Measurements from ENCODE around the gene GPRC5B. TPM values are rescaled to one million over a fixed set of nuclear protein-coding genes. Genes with fewer than 3 reads are reported as not detected.

The GPRC5B gene
- total and polyA plus RNA-seq, 4 donors, result 6.8 to 21.2 (median 9.5) TPM

DNA sequence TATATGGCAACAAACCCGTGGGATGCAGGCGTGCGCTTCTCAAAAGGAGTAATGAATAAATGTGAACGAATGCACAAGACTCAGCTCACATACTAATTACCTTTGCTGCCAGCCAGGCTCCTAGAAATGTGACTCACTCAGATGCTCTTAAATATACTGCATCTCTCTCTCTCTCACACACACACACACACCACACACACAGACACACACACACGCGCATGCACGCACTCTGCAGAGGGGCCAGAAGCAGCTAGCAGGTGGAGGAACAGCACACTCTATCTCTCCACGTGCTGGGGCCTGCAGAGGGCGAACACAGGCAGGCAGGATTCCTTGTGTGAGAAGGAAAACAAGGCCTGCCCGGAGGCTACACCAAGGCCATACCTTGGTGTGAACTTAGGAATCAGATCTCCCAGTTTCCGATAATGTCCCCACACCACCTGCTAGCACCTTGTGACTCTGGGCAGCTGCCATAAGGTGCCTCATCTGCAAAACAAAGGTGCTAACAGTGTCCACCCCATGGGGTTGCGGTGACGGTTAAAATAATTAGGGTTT is 5.3 kb downstream of the GPRC5B start:
- Histone ChIP-seq H3K4me1 (ENCODE audit: control insufficient read depth in 5 of 5, insufficient read depth in 5 of 5, low read length in 5 of 5) (peaks cover 0 to 19% (median 2%) of the 10 kb centered on the region in 5 donors), H3K9me3 (ENCODE audit: control insufficient read depth in 4 of 4, insufficient read depth in 3 of 4, low read length in 3 of 4) (no peaks in the 10 kb centered on the region), H3K36me3 (ENCODE audit: control insufficient read depth in 4 of 4, insufficient read depth in 4 of 4, low read length in 4 of 4) (peaks cover 0 to 2% (median 0%) of the 10 kb centered on the region in 4 donors), H3K27me3 (ENCODE audit: control insufficient read depth in 3 of 3, insufficient read depth in 3 of 3, low read length in 2 of 3) (no peaks in the 10 kb centered on the region), H3K9ac (ENCODE audit: insufficient read depth in 1 of 2, low read length in 2 of 2) (no peak overlapping the region), H3K27ac (ENCODE audit: low read depth in 1 of 2, low read length in 1 of 2) (peak overlapping the region in 1 of 2 donors; percentile 7), H3K4me3 (no peak overlapping the region)
- 77 to 84% methylated on average over 13 of the region's 13 CpGs for WGBS, 2 donors
- DNase-seq, result no peak
- TF ChIP-seq, protein P1, sequence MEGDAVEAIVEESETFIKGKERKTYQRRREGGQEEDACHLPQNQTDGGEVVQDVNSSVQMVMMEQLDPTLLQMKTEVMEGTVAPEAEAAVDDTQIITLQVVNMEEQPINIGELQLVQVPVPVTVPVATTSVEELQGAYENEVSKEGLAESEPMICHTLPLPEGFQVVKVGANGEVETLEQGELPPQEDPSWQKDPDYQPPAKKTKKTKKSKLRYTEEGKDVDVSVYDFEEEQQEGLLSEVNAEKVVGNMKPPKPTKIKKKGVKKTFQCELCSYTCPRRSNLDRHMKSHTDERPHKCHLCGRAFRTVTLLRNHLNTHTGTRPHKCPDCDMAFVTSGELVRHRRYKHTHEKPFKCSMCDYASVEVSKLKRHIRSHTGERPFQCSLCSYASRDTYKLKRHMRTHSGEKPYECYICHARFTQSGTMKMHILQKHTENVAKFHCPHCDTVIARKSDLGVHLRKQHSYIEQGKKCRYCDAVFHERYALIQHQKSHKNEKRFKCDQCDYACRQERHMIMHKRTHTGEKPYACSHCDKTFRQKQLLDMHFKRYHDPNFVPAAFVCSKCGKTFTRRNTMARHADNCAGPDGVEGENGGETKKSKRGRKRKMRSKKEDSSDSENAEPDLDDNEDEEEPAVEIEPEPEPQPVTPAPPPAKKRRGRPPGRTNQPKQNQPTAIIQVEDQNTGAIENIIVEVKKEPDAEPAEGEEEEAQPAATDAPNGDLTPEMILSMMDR (IDR thresholded peaks at IDR 0.05; ENCODE audit: control extremely low read depth, extremely low read depth), result no peak
- no peak for ATAC-seq (ENCODE audit: insufficient read depth, low FRiP score)

DNA sequence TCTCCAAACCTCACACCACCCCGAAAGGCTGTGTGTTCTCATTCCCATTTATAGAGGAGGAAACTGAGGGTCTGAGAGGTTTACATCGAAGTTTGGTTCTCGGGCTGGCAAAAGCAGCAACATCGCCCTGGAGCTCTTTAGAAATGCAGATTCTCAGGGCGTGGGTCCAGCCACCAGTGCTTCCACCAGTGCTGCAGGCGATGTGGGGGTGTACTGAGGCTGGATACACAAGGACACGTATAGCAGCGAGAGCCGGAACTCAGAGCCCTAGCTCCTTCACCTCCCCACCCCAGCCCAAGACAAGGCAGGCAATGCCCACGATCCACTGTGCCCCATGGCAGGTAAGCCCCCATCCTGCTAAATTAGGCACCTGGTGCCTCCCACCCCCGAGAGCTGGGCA is 5.9 kb downstream of the GPRC5B start:
- Histone ChIP-seq H3K36me3 (ENCODE audit: control insufficient read depth in 4 of 4, insufficient read depth in 4 of 4, low read length in 4 of 4) (peaks cover 0 to 2% (median 0%) of the 10 kb centered on the region in 4 donors), H3K9me3 (ENCODE audit: control insufficient read depth in 4 of 4, insufficient read depth in 3 of 4, low read length in 3 of 4) (no peaks in the 10 kb centered on the region), H3K4me1 (ENCODE audit: control insufficient read depth in 5 of 5, insufficient read depth in 5 of 5, low read length in 5 of 5) (peaks cover 0 to 19% (median 4%) of the 10 kb centered on the region in 5 donors), H3K27me3 (ENCODE audit: control insufficient read depth in 3 of 3, insufficient read depth in 3 of 3, low read length in 2 of 3) (no peaks in the 10 kb centered on the region), H3K9ac (ENCODE audit: insufficient read depth in 1 of 2, low read length in 2 of 2) (no peak overlapping the region), H3K4me3 (no peak overlapping the region), H3K27ac (ENCODE audit: low read depth in 1 of 2, low read length in 1 of 2) (no peak overlapping the region)
- DNase-seq (no peak), ATAC-seq (ENCODE audit: insufficient read depth, low FRiP score) (no peak)
- WGBS, 2 donors, result 93 to 94% methylated on average over 11 of the region's 11 CpGs
- TF ChIP-seq, protein P1 (IDR thresholded peaks at IDR 0.05; ENCODE audit: control extremely low read depth, extremely low read depth), result no peak

DNA sequence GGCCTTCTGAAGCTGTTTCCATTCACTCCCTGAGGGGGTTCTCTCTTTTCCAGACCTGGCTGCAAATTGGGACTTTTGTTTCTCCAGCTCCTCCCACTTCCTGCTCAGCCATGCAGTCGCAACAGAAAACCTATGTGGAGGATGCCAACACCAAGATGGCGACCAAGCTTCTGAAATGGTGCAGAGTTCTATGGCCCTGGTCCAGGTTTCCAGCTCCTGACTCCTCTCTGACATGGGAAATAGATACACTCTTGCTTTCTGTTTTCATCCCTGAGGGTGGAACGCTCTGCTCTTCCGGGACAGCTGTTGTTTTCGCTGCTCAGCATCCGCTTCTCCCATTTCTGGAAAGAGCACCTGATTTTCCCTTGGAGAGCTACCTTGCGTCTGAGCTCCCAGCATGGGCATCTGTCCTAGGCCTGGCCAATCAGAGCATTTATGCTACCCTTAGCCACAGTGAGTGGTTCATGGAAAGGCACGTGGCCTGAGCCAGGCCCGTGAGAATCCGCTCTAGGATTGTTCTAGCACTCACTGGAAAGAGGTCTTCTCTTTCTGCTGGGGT is 8.1 kb downstream of the GPRC5B start:
- DNase-seq (no peak), ATAC-seq (ENCODE audit: insufficient read depth, low FRiP score) (no peak)
- WGBS, 2 donors, result 80 to 87% methylated on average over 10 of the region's 10 CpGs
- peak overlapping the region in 1 of 2 donors; percentile 42 for H3K27ac ChIP-seq (ENCODE audit: low read depth in 1 of 2, low read length in 1 of 2)
- no peaks in the 10 kb centered on the region for H3K27me3 ChIP-seq (ENCODE audit: control insufficient read depth in 3 of 3, insufficient read depth in 3 of 3, low read length in 2 of 3)
- H3K9me3 ChIP-seq (ENCODE audit: control insufficient read depth in 4 of 4, insufficient read depth in 3 of 4, low read length in 3 of 4), result peaks cover 0 to 6% (median 0%) of the 10 kb centered on the region in 4 donors
- TF ChIP-seq, protein P1 (IDR thresholded peaks at IDR 0.05; ENCODE audit: control extremely low read depth, extremely low read depth), result no peak
- H3K4me3 ChIP-seq, result no peak overlapping the region
- no peak overlapping the region for H3K9ac ChIP-seq (ENCODE audit: insufficient read depth in 1 of 2, low read length in 2 of 2)
- peaks cover 0 to 14% (median 1%) of the 10 kb centered on the region in 5 donors for H3K4me1 ChIP-seq (ENCODE audit: control insufficient read depth in 5 of 5, insufficient read depth in 5 of 5, low read length in 5 of 5)
- peaks cover 3 to 5% (median 4%) of the 10 kb centered on the region in 4 donors for H3K36me3 ChIP-seq (ENCODE audit: control insufficient read depth in 4 of 4, insufficient read depth in 4 of 4, low read length in 4 of 4)

All from lung (tissue), 12 donors.